Adipose tissue (tissue), 3 donors: ENCODE results near the gene EPHA2. TPM values are rescaled to one million over a fixed set of nuclear protein-coding genes. Genes with fewer than 3 reads are reported as not detected.
"Not testable (repeated sequence)": the region's sequence is repeated elsewhere in the genome, so short reads cannot be mapped to it uniquely, and the experiment has no call there.

Source experiments
- H3K27ac ChIP-seq: one replicate; pipeline ENCODE4 v1.5.1; 2013; ENCODE audit warnings: low read depth, low read length
- WGBS, 3 donors: extraction: QIAGEN DNeasy Blood & Tissue Kit; methylation state at CpG; one replicate each; pipeline ENCODE4 v1.1.7; 2013; 5-methylcytosine and 5-hydroxymethylcytosine counted together
- polyA plus RNA-seq, 3 donors: library from polyadenylated mRNA; stranded (reverse); fragments of 200-250 nt; gene quantifications; one replicate each; pipeline ENCODE4 v1.2.3, GENCODE V29; 2013
- donor health status: healthy with polysubstance abuse.
- donor health status: Bipolar disorder and iron deficiency.
- donor health status: healthy.

Gene EPHA2
- polyA plus RNA-seq, 3 donors = 4.1 to 20.0 (median 9.4) TPM

- 81 to 83% (median 82%) methylated on average over 15 to 16 of the region's 16 CpGs for WGBS, 3 donors
- H3K27ac ChIP-seq = no peak overlapping the region
These were observed 39.9 kb downstream of the EPHA2 start for GRCh38 chr1:16116002-16116401.

- no peak overlapping the region for H3K27ac ChIP-seq
- 73 to 74% (median 74%) methylated on average over 5 to 6 of the region's 6 CpGs for WGBS, 3 donors
These were observed 40.3 kb downstream of the EPHA2 start for GRCh38 chr1:16115468-16115983.

- WGBS, 3 donors = 80 to 86% (median 84%) methylated on average over 22 to 23 of the region's 23 CpGs
- no peak overlapping the region for H3K27ac ChIP-seq
These were observed 41.1 kb downstream of the EPHA2 start for GRCh38 chr1:16114527-16115467.

GRCh38 chr1:16112596-16113555, 43.0 kb downstream of the EPHA2 start:
- 60 to 64% (median 63%) methylated on average over 14 of the region's 14 CpGs for WGBS, 3 donors
- H3K27ac ChIP-seq = no peak overlapping the region

GRCh38 chr1:16111771-16112595, 43.9 kb downstream of the EPHA2 start:
- 55 to 79% (median 66%) methylated on average over 15 of the region's 15 CpGs for WGBS, 3 donors
- H3K27ac ChIP-seq = no peak overlapping the region

GRCh38 chr1:16110884-16111283, 45.0 kb downstream of the EPHA2 start:
- WGBS, 3 donors = 96 to 98% (median 97%) methylated on average over 7 of the region's 7 CpGs
- no peak overlapping the region for H3K27ac ChIP-seq

- H3K27ac ChIP-seq = no peak overlapping the region
- 89 to 94% (median 90%) methylated on average over 6 of the region's 6 CpGs for WGBS, 3 donors
These were observed 45.4 kb downstream of the EPHA2 start for GRCh38 chr1:16110456-16110855.

GRCh38 chr1:16109571-16109970, 46.3 kb downstream of the EPHA2 start:
- no peak overlapping the region for H3K27ac ChIP-seq
- whole genome bisulfite sequencing, 3 donors = 82 to 83% (median 83%) methylated on average over 1 of the region's 1 CpG

- not testable (repeated sequence) for H3K27ac ChIP-seq
- WGBS, 3 donors = 52 to 69% (median 58%) methylated on average over 5 of the region's 5 CpGs
These were observed 48.8 kb downstream of the EPHA2 start for GRCh38 chr1:16107039-16107438.

GRCh38 chr1:16101623-16102022, 54.2 kb downstream of the EPHA2 start:
- WGBS, 3 donors = 62 to 73% (median 70%) methylated on average over 9 of the region's 9 CpGs
- no peak overlapping the region for H3K27ac ChIP-seq

- WGBS, 3 donors = 93 to 100% (median 95%) methylated on average over 1 of the region's 1 CpG
- H3K27ac ChIP-seq = no peak overlapping the region
These were observed 56.5 kb downstream of the EPHA2 start for GRCh38 chr1:16099412-16099811.

- H3K27ac ChIP-seq = no peak overlapping the region
- 34 to 71% (median 65%) methylated on average over 9 of the region's 9 CpGs for WGBS, 3 donors
These were observed 60.4 kb downstream of the EPHA2 start for GRCh38 chr1:16095447-16095846.

GRCh38 chr1:16094453-16095158, 61.3 kb downstream of the EPHA2 start:
- H3K27ac ChIP-seq = no peak overlapping the region
- WGBS, 3 donors = 76 to 94% (median 92%) methylated on average over 16 to 21 of the region's 21 CpGs

GRCh38 chr1:16093611-16094010, 62.3 kb downstream of the EPHA2 start:
- WGBS, 3 donors = 62 to 79% (median 72%) methylated on average over 9 of the region's 9 CpGs
- H3K27ac ChIP-seq = no peak overlapping the region

- 71 to 96% (median 95%) methylated on average over 9 of the region's 9 CpGs for WGBS, 3 donors
- H3K27ac ChIP-seq = no peak overlapping the region
These were observed 62.9 kb downstream of the EPHA2 start for GRCh38 chr1:16092923-16093511.

- WGBS, 3 donors = 77 to 95% (median 89%) methylated on average over 17 to 18 of the region's 18 CpGs
- no peak overlapping the region for H3K27ac ChIP-seq
These were observed 63.6 kb downstream of the EPHA2 start for GRCh38 chr1:16092097-16092922.
